ENCODE data around the gene RRP1B. TPM values are rescaled to one million over a fixed set of nuclear protein-coding genes. Genes with fewer than 3 reads are reported as not detected.

The RRP1B gene
- polyA plus RNA-seq, 3 donors: 3.3 to 6.1 (median 4.5) TPM

GRCh38 chr21:43718872-43719747, 59.8 kb downstream of the RRP1B start, which contains the start of gene PDXK:
PDXK (plus strand) TSS chr21:43719129; CDS start chr21:43719295, 166 bp downstream.
- peak within 1 kb of the TSS; percentile 85 to 95 (median 90) for H3K27ac Mint-ChIP-seq
- H3K27me3 Mint-ChIP-seq (ENCODE audit: low read depth in 3 of 3): peaks cover 17 to 34% (median 28%) of the 10 kb centered on the region in 3 donors
- Histone ChIP-seq H2AFZ (ENCODE audit: insufficient read depth, low read depth, low read length, poor library complexity, severe bottlenecking) (peak within 1 kb of the TSS; percentile 85), H3K9me3 (replicated peaks in 1 of 2; ENCODE audit: control insufficient read depth in 1 of 2, insufficient read depth in 1 of 2, low read length in 2 of 2) (no peaks in the 10 kb centered on the region), H3K27me3 (ENCODE audit: control insufficient read depth in 2 of 2, insufficient read depth in 2 of 2, low read length in 2 of 2) (peaks cover 0 to 11% of the 10 kb centered on the region in 2 donors), H3K27ac (ENCODE audit: low read depth in 1 of 2, low read length in 2 of 2) (peak within 1 kb of the TSS; percentile 65 to 92), H3K4me1 (ENCODE audit: control insufficient read depth in 1 of 2, insufficient read depth in 2 of 2, low read length in 2 of 2) (peaks cover 50 to 54% of the 10 kb centered on the region in 2 donors), H4K20me1 (ENCODE audit: insufficient read depth, low read length) (peaks cover 42% of the 10 kb centered on the region), H3K4me3 (replicated peaks in 1 of 3; ENCODE audit: low read depth in 2 of 3, low read length in 3 of 3) (peak within 1 kb of the TSS; percentile 87 to 93 (median 90)), H3K79me2 (ENCODE audit: insufficient read depth, low read length) (peaks cover 51% of the 10 kb centered on the region), H3K9ac (ENCODE audit: insufficient read depth, low read length, poor library complexity, severe bottlenecking) (peak within 1 kb of the TSS; percentile 96), H3K36me3 (replicated peaks in 1 of 2; ENCODE audit: control insufficient read depth in 1 of 2, insufficient read depth in 2 of 2, low read length in 2 of 2) (peaks cover 7 to 11% of the 10 kb centered on the region in 2 donors), H3K4me2 (replicated peaks; ENCODE audit: extremely low read depth, low read length, poor library complexity, severe bottlenecking) (peak within 1 kb of the TSS; percentile 98)
- TF ChIP-seq CTCF (IDR thresholded peaks at IDR 0.05): no peak
- intact Hi-C loops (cut with micrococcal nuclease): loop anchor here (1.0 to 10.0 kb wide), 2 partner anchors 9 to 744 kb away; partner anchors contain the start of gene PKNOX1 (in 1 of the 2)
- peak within 1 kb of the TSS; percentile 91 to 96 for H3K4me3 Mint-ChIP-seq
- H3K36me3 Mint-ChIP-seq: peaks cover 9 to 23% of the 10 kb centered on the region in 2 donors
- under 1% methylated on average over 112 of the region's 117 CpGs for WGBS (ENCODE audit: insufficient coverage)
- peaks cover 50% of the 10 kb centered on the region for H3K4me1 Mint-ChIP-seq
- no peaks in the 10 kb centered on the region for H3K9me3 Mint-ChIP-seq
- DNase-seq: peak; percentile 77 to 86 (median 83)

- intact Hi-C loops (cut with micrococcal nuclease): loop anchor here (1.0 to 10.0 kb wide), 2 partner anchors 8 to 745 kb away; partner anchors contain the start of gene PKNOX1 (in 1 of the 2)
- peaks cover 9 to 27% of the 10 kb centered on the region in 2 donors for H3K36me3 Mint-ChIP-seq
- peak overlapping the region; percentile 85 for H2AFZ ChIP-seq (ENCODE audit: insufficient read depth, low read depth, low read length, poor library complexity, severe bottlenecking)
- peaks cover 58 to 62% of the 10 kb centered on the region in 2 donors for H3K4me1 ChIP-seq (ENCODE audit: control insufficient read depth in 1 of 2, insufficient read depth in 2 of 2, low read length in 2 of 2)
- H3K36me3 ChIP-seq (replicated peaks in 1 of 2; ENCODE audit: control insufficient read depth in 1 of 2, insufficient read depth in 2 of 2, low read length in 2 of 2): peaks cover 13 to 14% of the 10 kb centered on the region in 2 donors
- H3K27me3 Mint-ChIP-seq (ENCODE audit: low read depth in 3 of 3): peaks cover 17 to 27% (median 25%) of the 10 kb centered on the region in 3 donors
- H3K9ac ChIP-seq (ENCODE audit: insufficient read depth, low read length, poor library complexity, severe bottlenecking): peak overlapping the region; percentile 96
- peaks cover 59% of the 10 kb centered on the region for H3K79me2 ChIP-seq (ENCODE audit: insufficient read depth, low read length)
- peak; percentile 46 to 80 (median 63) for DNase-seq
- no peaks in the 10 kb centered on the region for H3K9me3 ChIP-seq (replicated peaks in 1 of 2; ENCODE audit: control insufficient read depth in 1 of 2, insufficient read depth in 1 of 2, low read length in 2 of 2)
- H3K4me1 Mint-ChIP-seq: peaks cover 59% of the 10 kb centered on the region
- peaks cover 49% of the 10 kb centered on the region for H4K20me1 ChIP-seq (ENCODE audit: insufficient read depth, low read length)
- TF ChIP-seq CTCF (IDR thresholded peaks at IDR 0.05): no peak
- peaks cover 0 to 11% of the 10 kb centered on the region in 2 donors for H3K27me3 ChIP-seq (ENCODE audit: control insufficient read depth in 2 of 2, insufficient read depth in 2 of 2, low read length in 2 of 2)
- peak overlapping the region; percentile 98 for H3K4me2 ChIP-seq (replicated peaks; ENCODE audit: extremely low read depth, low read length, poor library complexity, severe bottlenecking)
- H3K4me3 Mint-ChIP-seq: peak overlapping the region; percentile 91 to 96
- H3K4me3 ChIP-seq (replicated peaks in 1 of 3; ENCODE audit: low read depth in 2 of 3, low read length in 3 of 3): peak overlapping the region; percentile 87 to 93 (median 90)
- H3K27ac Mint-ChIP-seq: peak overlapping the region; percentile 81 to 95 (median 90)
- WGBS (ENCODE audit: insufficient coverage): 19% methylated on average over 49 of the region's 49 CpGs
- H3K27ac ChIP-seq (ENCODE audit: low read depth in 1 of 2, low read length in 2 of 2): peak overlapping the region; percentile 65 to 92
- H3K9me3 Mint-ChIP-seq: no peaks in the 10 kb centered on the region
Measured at GRCh38 chr21:43719748-43720538, 60.6 kb downstream of the RRP1B start.

Data from CD14-positive monocyte (primary cell).